GM18517 (cell line): Measurements from ENCODE around the gene APP.
"Not testable (repeated sequence)": the region's sequence is repeated elsewhere in the genome, so short reads cannot be mapped to it uniquely, and the experiment has no call there.

Source experiments
- ATAC-seq: cut with Tn5 transposase; IDR thresholded peaks from one replicate; pipeline ENCODE4 v1.9.1; 2021; ENCODE audit warnings: mild to moderate bottlenecking, moderate library complexity; ENCODE audit not compliant: unreplicated experiment

APP gene

DNA sequence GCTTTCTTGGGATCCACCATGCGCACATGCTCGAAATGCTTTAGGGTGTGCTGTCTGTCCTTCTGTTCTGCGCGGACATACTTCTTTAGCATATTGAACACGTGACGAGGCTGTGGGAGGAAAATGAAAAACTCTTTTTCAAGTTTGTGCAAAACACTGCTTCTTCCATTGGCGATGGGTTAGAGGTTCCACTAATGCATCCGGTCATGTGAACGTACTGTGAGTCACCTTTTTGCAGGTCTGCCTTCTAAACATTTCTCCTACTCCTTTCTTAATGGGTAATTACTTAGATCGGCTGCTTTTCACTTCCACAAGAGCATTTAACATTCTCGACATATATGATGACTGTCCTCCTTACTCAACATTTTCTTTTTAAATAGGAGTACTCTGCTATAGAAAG, 214.9 kb downstream of the APP start:
- ATAC-seq: no peak

DNA sequence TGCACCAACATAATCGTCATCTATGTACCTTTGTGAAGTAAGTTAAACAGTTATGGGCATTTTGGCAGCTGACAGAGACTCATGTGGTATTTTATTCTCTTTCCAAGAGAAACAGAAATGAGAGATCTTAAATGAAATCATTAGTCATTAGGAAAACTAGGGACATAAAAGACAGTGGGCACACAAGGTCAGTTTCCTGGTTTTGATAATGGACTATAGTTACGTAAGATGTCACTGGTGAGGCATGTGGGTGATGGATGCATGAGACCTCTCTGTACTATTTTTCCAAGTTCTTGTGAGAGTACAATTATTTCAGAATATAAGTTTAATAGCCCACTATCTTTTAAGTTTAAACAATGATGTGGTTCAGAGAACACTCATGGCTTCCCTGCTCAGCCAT, 216.9 kb downstream of the APP start:
- ATAC-seq: no peak

- no peak for ATAC-seq
These were observed 217.4 kb downstream of the APP start for GRCh38 chr21:25953196-25953595.

DNA sequence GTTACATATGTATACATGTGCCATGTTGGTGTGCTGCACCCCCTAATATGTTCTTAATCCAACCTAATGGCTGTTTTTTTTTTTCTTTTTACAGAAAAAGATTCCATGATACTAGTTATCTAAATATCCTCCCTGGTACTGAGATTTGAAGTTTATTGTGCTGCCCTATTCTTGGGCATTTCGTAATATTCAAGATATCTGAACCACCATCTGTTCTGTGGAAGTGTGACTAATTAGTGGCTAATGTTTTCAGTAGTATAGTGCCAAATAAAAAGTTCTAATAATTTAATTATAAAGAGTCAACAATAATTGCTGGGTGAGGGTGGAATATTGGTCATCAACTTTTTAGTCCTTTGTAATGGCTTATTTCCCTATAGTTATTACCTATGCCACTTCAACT, 218.3 kb downstream of the APP start:
- no peak for ATAC-seq

DNA sequence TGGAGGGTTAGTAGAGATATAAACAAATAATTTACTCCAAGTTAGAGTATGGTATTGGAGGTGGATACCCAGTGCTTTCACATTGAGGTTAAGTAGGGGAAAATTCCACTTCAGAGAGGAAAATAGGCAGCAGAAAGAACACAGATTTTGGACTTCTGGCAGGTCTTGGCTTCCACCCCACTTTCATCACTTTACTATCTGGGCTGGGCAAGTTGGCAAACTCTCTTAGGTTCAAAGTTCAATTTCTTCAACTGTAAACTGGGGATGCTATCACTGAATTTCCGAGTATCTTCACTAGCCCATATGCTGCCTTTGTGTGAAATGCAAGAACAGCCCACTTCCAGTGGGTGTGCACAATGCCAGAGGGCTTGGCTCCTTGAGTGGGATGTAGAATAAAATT, 220.9 kb downstream of the APP start:
- no peak for ATAC-seq

DNA sequence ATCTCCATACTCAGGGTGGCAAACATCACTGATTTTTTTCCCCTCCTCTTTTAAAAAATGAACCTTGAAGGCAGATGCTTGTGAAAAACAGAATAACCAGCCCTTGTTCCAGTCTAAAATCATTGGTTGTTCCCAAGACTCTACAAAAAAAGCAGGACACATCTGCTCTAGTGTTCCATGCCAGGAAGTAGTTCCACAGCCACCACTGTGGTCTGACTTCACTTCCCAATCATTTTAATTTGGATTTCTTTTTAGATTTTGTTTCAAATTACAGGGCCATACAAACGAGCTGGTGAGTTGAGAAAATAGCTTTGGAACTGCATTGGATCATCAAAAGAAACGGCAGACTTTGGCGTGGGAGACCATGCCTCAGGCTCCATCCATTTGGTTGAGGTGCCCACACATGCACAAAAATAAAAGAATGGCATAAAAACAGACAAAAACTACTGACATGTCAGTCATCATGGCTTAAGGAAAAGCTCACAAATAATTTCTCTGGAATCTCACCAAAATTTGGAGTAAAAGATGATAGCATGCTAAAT, 225.8 kb downstream of the APP start:
- ATAC-seq: no peak

DNA sequence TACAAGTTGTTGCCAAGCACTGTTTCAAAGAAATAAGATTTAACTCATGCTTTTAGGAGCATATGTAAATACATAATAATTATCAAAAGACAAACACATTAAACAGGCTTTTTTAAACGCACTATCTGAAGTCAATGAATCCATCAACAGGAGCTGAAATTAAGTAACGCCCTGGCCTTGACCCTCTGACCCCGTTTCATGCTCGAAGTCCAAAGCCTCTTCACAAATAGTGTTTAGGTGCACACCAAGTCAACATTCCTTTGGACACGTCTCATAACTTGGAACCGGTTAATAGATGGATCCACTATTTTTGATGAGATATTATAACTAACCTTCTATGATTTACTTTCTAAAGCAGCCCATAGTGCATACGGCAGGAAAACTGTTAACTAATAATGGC, 226.5 kb downstream of the APP start:
- ATAC-seq: no peak

DNA sequence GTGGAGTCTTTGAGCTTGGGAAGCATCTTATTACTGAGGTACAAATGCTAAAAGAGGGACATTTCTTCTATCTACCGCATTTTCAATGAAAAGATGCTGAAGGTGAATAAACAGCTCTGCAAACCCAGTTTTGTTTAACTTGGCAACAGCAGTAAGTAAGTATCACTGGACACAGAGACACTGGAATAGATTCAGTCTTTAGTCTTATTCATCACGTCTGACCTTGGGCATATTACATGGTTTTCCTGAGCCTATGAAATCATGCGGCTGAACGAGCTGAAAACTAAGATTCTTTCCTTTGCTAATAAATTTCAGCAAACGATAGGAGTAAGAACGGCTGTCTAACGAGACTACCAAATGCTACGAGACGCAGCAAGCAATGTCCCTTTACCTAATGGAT, 228.4 kb downstream of the APP start:
- no peak for ATAC-seq

GRCh38 chr21:25939396-25939761, 231.2 kb downstream of the APP start:
- ATAC-seq: no peak

DNA sequence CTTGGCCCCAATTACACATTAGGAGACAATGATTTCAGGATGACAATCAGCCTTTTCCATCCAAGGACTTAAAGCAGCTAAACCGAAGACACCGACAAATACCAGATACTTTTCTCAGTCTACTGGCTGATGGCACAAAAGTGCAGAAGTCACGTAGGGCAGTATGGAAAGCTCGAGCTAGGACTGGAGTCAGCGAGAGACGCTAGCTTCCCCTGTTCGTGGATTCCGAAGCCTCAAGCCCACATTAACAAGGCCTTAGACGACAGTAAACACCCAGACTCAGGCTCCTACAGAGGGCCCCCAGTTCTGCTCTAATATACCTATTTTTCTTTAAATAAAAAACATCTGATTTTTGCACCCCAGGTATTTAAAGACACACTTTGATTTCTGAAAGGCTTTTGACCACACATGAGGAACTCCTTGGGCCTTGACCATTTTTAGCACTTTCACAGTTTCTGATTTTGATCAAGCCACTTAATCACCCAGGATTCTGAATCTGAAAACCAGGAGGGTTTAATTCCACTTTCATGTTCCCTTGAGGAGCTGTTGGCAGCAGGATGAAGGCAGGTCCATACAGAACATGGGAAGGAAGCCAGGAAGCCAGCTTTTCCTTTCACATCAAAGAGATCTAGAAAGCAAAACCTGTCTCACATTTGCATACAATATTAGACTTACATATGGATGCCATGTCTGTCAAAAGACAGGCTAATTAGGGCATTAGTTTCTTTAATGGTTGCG, 231.7 kb downstream of the APP start:
- no peak for ATAC-seq

DNA sequence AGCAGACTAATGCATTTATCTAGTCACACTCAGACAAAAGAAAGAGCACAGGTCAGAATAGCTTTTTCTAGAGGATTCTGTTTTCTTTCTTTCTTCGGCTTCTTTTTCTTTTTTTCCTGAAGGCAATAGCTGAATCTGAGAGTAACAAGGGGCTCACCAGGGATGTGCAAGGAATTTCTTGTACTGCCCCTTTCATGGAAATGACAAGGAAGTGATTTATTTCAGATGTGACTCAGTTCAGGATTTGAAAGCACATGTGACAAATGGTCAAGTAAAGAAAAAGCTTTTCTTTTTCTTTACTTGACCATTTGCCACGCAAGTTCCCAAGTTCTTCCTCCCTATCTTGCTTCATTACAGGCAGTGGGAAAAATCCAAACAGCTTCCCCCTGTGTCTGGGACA, 233.8 kb downstream of the APP start:
- no peak for ATAC-seq

GRCh38 chr21:25934771-25935224, 235.8 kb downstream of the APP start:
- ATAC-seq: no peak

- no peak for ATAC-seq
These were observed 236.4 kb downstream of the APP start for GRCh38 chr21:25934130-25934529.

DNA sequence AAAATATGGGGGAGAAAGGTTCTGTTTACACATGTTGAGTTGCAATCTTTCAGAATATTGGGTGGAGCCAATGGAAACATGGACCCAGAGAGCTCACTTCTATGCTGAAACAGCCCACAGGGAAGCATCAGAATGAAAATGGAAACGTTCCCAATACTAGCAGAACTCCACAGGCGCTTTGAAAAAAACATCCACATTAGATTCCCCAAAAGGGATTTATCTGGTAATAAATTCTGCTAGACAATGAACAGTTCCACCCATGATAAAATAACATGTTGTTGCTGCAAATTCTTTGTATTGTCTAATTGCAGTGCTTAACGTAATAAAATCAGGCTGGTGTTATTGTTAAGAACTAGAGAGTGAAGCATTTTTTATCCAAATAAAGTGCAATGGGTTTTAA, 238.8 kb downstream of the APP start:
- no peak for ATAC-seq

- ATAC-seq: no peak
These were observed 240.6 kb downstream of the APP start for GRCh38 chr21:25929856-25930520.

DNA sequence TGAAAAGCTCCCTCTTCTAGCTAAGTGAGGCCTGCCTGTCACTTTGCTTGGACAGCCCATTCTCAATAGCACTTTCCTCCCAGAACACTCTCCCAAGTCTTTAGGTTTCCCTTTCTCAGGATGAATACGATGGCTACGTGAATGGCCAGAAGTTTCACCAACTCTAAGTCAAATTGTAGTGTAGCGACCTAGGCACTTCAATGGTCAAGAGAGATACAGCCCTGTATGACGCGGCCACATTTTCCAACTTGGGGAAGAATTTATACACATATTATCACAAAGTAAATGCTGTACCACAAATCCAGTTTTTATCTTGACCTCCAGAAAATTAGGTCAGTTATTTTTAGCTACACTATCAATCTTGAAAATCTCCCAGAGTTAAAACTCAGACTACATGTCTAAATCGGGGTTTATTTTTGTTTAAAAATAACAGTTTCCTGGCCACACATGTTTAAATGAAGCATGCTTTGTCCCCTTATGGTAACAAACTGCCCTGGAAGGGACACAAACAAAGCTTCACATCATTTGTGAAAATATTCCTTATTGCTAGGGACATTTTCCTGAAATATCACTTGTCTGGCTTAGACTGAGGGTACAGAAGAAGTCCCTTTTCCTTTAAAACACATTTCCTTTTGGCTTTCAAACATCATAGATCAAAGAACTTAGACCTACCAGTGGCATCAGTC, 243.2 kb downstream of the APP start:
- ATAC-seq: no peak

DNA sequence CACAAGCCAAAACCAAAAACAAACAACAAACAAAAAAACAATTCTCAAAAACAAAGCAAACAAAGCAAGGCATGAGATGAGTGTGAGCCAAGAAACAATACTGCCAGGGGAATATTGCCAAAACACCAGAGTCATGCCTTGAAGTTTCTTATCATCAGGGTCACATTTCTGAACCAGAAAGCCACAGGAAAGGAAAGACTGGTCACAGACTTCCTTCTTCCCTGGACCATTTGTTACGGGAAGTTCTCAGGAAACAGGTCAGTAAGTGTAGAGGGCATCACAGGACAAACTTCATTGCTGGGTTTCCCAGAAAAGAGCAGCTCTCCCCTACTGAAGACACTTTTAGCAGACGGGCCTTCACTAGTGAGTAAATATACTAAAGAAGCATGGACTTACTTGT, 244.6 kb downstream of the APP start:
- ATAC-seq: no peak

DNA sequence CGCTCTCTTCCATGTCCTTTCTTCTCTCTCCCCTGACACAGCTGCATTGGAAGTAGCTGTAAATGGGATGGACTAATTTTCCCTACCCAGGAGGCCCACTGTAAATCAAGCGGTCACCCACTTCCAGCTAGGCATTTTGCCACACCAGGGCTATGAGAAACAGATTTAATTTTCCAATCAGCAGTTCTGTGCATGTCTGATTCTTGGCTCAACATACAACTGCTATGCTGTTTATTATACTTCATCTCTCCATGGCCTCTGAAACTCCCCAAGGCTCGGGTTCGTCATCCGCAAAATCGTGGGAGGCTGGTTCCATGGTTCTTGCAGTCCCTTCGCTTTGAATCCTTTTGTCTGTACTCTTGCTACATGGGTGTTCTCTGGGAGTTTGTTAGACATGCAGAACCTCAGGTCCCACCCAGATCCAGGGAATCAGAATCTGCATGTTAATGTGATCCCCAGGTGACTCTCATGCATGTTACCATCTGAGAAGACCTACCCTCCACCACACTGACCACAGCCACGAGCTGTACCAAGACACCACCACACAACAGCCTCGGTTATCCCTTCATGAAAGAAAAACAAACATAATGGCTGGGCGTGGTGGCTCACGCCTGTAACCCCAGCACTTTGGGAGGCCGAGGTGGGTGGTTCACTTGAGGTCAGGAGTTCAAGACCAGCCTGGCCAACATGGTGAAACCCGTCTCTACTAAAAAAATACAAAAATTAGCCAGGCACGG, 245.3 kb downstream of the APP start:
- no peak for ATAC-seq

DNA sequence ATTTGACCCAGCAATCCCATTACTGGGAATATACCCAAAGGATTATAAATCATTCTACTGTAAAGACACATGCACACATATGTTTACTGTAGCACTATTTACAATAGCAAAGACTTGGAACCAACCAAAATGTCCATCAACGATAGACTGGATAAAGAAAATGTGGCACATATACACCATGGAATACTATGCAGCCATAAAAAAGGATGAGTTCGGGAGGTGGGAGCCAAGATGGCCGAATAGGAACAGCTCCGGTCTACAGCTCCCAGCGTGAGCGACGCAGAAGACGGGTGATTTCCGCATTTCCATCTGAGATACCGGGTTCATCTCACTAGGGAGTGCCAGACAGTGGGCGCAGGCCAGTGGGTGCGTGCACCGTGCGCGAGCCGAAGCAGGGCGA, 252.4 kb downstream of the APP start:
- not testable (repeated sequence) for ATAC-seq

DNA sequence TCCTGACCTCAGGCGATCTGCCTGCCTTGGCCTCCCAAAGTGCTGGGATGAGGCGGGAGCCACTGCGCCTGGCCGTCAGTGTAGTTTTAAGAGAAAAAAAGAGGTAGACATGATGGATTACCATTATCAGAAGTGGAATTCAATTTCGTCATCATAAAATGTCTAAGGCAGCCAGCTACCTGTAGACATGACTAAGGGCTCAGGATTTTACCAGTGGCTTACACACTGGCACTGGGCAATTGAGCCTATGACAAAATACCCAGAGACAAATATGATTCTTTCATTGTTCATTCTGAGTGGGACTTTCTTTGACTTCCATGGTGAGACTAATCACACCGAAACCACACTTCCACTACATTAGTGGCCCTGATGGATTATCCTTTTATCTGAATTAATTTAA, 254.3 kb downstream of the APP start:
- no peak for ATAC-seq

DNA sequence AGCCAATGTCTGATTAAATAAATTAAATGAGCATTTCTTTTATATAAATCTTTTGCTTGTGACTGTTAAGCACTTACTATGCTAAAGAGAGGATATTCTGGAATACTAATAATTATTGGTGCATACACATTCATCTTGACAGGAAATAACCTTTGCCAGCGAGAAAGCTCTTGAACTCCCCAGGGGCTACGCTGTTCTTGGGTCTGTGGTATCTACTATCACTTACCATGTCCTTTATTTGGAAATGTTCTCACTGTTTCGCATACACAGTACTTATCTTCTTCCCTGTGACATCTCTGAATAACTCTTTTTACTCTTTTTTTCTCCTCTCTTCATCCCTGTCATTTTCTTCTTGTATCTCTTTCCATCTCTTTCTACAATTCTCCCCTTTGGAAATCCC, 257.1 kb downstream of the APP start:
- no peak for ATAC-seq
